Pancreas (tissue), 10 donors: ENCODE data around the gene EHD4. TPM values are rescaled to one million over a fixed set of nuclear protein-coding genes. Genes with fewer than 3 reads are reported as not detected.

Experiments used
- ATAC-seq, 4 donors: fragments of 200-7000 bp; cut with Tn5 transposase; one replicate each; pipeline versions ENCODE4 v1.8.0 to v1.9.1; 2020; ENCODE audit warnings: mild to moderate bottlenecking in 4 of 4, moderate library complexity in 4 of 4
- DNase-seq, 6 donors: peaks; one replicate each; pipeline ENCODE4 v3.0.0-alpha.2; 2020
- FAIRE-seq: peaks from 2 replicates; lab custom pipeline; 2012; peaks lifted over from hg19 to GRCh38; lab: Jason Lieb, UNC
- H3K27ac ChIP-seq, 4 donors: fragments of 200-600 bp; sonication (generic); 1 replicate in 3 of 4; 2 replicates in 1 of 4; pipeline versions ENCODE4 v1.5.0 to v1.8.0; 2020
- H3K27me3 ChIP-seq, 4 donors: fragments of 200-600 bp; one replicate each; pipeline ENCODE4 v1.8.0; 2021
- H3K36me3 ChIP-seq, 3 donors: fragments of 200-600 bp; sonication (generic) in 1 of 3; one replicate each; pipeline versions ENCODE4 v1.5.0 to v1.8.0; 2020 to 2021
- H3K4me1 ChIP-seq, 3 donors: fragments of 200-600 bp; one replicate each; pipeline ENCODE4 v1.8.0; 2021
- H3K4me3 ChIP-seq, 4 donors: fragments of 200-600 bp; sonication (generic) in 2 of 4; one replicate each; pipeline versions ENCODE4 v1.5.0 to v1.8.0; 2020 to 2021
- H3K9me3 ChIP-seq, 4 donors: fragments of 200-600 bp; one replicate each; pipeline ENCODE4 v1.8.0; 2021
- WGBS, 2 donors: extraction: QIAGEN DNeasy Blood & Tissue Kit; methylation state at CpG; one replicate each; pipeline ENCODE4 v1.1.7; 2013; 5-methylcytosine and 5-hydroxymethylcytosine counted together
- intact Hi-C, 3 donors: fragments of 100-400 bp; cut with DNase I; formaldehyde crosslinking; loops; one replicate each; pipeline versions ENCODE4 v1.11.1 to v1.14.2; 2022
- polyA plus RNA-seq, 2 donors: library from polyadenylated mRNA; stranded (reverse); fragments of 200-250 nt; gene quantifications; one replicate each; pipeline ENCODE4 v1.2.3, GENCODE V29; 2013
- total RNA-seq, 6 donors: library from RNA; stranded (reverse); fragmentation: NEBNext Ultra II Directional in 4 of 6; extraction: Animal tissue kit (Norgen Biotek cat#: 25700) in 4 of 6; gene quantifications; one replicate each; pipeline versions ENCODE4 v1.2.1 to v1.2.4, GENCODE V29; 2021 to 2023
- TF ChIP-seq, protein P1 (sequence below), 4 donors: fragments of 200-600 bp; sonication (generic) in 3 of 4; IDR thresholded peaks; one replicate each; pipeline versions ENCODE4 v1.5.0 to v1.8.0; 2021; ENCODE audit warnings: antibody characterized with exemption in 4 of 4
- donor health status: healthy with polysubstance abuse.
- donor health status: DM: no; HTN: no; CAD: no; lungs with moderate emphysema.
- donor health status: DM: no; HTN: no; CAD: no.
- donor health status: control.
- donor health status: control.
- donor health status: Bipolar disorder and iron deficiency.
- donor health status: DM: yes; HTN: yes; CAD: no.
- donor health status: DM: no; HTN: no; CAD: no.
- donor health status: DM: no; HTN: no; CAD: no.
- donor health status: DM: yes; HTN: yes; CAD: no.

The EHD4 gene
- total and polyA plus RNA-seq, 8 donors: 8.1 to 22.8 (median 8.5) TPM

DNA sequence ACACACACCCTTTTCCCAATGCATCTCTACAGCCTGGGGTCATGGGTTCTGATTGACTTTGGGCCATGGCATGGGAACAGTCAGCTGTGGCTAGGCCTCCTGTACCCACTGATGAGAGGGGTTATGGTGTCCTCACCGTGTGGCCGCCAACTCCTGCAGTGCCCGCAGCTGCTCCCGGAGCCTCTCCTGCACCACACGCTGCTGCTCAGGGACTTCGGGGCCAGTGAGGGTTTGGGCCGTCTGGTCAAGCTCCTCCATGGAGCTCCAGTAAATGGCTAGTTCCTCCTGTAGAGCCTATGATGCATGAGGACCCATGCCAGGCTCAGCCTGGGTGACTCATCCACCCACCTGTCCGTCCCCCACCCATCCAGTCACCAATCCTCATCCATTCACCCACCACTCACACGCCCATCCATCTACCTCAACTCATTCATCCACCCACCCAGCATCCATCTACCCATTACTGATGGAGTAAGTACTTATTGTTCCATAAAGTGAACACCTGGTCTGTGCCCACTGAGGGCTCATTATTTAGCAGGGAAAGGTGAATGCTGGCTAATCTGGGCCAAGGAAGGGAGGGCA lies 100.1 kb downstream of the EHD4 start:
- TF ChIP-seq, protein P1, sequence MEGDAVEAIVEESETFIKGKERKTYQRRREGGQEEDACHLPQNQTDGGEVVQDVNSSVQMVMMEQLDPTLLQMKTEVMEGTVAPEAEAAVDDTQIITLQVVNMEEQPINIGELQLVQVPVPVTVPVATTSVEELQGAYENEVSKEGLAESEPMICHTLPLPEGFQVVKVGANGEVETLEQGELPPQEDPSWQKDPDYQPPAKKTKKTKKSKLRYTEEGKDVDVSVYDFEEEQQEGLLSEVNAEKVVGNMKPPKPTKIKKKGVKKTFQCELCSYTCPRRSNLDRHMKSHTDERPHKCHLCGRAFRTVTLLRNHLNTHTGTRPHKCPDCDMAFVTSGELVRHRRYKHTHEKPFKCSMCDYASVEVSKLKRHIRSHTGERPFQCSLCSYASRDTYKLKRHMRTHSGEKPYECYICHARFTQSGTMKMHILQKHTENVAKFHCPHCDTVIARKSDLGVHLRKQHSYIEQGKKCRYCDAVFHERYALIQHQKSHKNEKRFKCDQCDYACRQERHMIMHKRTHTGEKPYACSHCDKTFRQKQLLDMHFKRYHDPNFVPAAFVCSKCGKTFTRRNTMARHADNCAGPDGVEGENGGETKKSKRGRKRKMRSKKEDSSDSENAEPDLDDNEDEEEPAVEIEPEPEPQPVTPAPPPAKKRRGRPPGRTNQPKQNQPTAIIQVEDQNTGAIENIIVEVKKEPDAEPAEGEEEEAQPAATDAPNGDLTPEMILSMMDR (IDR thresholded peaks at IDR 0.05): no peak
- Histone ChIP-seq H3K36me3 (no peaks in the 10 kb centered on the region), H3K27me3 (no peaks in the 10 kb centered on the region), H3K27ac (no peak overlapping the region), H3K4me1 (no peaks in the 10 kb centered on the region), H3K4me3 (no peak overlapping the region), H3K9me3 (no peaks in the 10 kb centered on the region)
- WGBS, 2 donors: 94 to 95% methylated on average over 9 of the region's 9 CpGs
- FAIRE-seq (no peak), ATAC-seq (no peak), DNase-seq (no peak)
- intact Hi-C loops: no loop called here

DNA sequence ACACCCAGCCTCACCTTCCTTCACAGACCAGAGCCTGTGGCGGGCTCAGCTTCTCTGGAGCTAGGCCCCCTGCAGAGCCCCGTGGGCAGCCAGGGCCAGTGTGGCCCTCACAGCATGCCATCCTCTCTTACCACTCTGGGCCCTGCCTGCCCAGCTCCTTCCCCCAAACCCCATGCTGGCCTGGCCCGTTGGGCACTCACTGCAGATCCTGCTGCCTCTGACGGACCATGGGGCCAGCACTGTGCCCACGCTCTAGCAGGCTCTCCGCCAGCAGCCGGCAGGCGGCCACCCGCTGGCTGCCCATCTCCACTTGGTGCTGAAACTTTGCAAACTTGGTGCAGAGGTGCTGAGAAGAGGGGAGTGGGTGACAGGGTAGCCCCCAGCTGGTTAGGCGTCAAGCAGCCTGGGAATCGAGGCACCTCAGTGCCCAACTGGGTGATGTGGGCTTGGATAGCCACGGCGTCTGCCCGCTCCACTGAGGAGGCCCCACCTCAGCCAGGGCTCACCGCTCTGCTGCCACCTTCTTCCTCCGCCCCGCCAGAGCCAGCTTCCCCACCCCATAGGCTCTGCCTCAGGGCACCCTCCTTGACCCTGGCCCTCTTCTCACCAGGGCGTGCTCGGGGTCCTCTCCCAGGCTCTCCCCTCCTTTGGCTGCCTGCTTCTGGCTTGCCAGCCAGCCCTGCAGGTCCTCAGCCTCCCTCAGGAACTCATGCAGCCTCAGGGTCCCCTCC lies 101.0 kb downstream of the EHD4 start:
- Histone ChIP-seq H3K4me3 (no peak overlapping the region), H3K27me3 (no peaks in the 10 kb centered on the region), H3K36me3 (no peaks in the 10 kb centered on the region), H3K9me3 (no peaks in the 10 kb centered on the region), H3K4me1 (no peaks in the 10 kb centered on the region), H3K27ac (no peak overlapping the region)
- DNase-seq (peak in 1 of 6 donors; percentile 53), FAIRE-seq (no peak), ATAC-seq (no peak)
- intact Hi-C loops: no loop called here
- 91 to 97% methylated on average over 14 to 19 of the region's 19 CpGs for WGBS, 2 donors
- TF ChIP-seq, protein P1 (IDR thresholded peaks at IDR 0.05): no peak

DNA sequence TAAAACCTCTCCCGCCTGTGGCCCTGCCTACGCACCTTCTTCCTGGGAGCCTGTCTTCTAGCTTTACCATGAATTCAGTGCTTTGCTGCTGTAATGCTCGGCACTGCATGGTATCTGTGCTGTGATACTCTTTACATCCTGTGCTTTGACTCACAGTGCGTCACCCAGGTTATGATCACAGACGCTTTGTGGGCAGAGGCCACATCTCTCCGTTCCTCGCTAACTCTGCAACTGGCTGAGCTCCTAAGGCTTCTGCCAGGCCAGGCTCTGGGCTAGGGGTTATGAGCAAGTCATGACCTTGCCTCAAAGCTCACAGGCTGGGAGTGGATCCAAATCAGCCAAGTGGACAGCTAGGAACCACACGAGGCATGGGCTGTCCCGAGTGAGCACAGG lies 101.7 kb downstream of the EHD4 start:
- TF ChIP-seq, protein P1 (IDR thresholded peaks at IDR 0.05): no peak
- no peaks in the 10 kb centered on the region for H3K4me1 ChIP-seq
- intact Hi-C loops: no loop called here
- no peaks in the 10 kb centered on the region for H3K36me3 ChIP-seq
- DNase-seq: no peak
- no peak for FAIRE-seq
- peak in 1 of 4 donors; percentile 10 for ATAC-seq
- H3K4me3 ChIP-seq: no peak overlapping the region
- H3K27me3 ChIP-seq: no peaks in the 10 kb centered on the region
- no peaks in the 10 kb centered on the region for H3K9me3 ChIP-seq
- H3K27ac ChIP-seq: no peak overlapping the region
- 82 to 83% methylated on average over 9 of the region's 9 CpGs for WGBS, 2 donors

DNA sequence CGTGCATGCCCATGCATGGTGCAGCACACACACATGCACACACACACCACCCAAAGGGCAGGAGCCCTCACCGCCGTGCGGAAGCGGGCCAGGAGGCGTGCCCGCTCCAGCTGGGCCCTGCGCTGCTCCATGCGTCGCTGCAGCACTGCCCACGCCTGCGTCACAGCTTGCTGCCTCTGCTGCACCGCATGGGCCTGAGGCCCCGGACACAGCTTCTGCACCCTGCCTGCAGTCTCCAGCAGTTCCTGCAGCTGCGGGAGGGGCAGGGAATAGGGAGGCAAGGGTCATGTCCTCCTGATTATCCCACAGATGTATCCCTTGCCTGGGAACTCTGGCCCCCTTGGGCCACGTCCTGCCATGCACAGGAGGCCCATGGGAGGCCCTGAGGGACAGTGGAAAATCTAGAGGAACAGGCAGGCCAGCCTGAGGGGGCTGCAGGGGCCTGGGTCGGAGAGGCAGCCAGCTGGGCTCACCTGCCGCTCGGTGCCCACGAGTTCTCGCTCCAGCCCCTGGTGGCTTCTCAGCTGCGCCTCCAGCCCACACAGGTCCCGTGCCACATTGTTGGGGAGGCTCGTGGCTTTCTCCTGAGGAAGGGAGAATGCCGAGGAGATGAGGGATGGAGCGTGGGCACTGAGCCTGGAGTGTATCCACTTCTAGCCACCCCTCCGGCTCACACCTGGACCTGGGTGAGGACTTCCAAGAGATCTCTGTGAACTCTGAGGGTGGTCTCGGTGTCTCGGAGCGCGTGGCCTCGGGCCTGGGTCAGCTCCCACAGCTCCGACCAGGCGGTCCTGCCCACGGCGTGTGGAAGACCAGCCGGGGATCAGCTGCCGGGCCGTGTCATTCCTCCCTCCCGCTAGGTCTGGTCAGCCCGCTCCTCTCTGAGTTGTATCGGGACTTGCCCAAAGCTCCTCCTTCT lies 102.3 kb downstream of the EHD4 start:
- intact Hi-C loops: loop anchor here in 1 of 3 donors (5.0 kb wide), 1 partner anchor 38 kb away; no protein-coding TSS in a partner anchor
- Histone ChIP-seq H3K27ac (no peak overlapping the region), H3K27me3 (no peaks in the 10 kb centered on the region), H3K4me3 (no peak overlapping the region), H3K4me1 (no peaks in the 10 kb centered on the region), H3K9me3 (no peaks in the 10 kb centered on the region), H3K36me3 (no peaks in the 10 kb centered on the region)
- WGBS, 2 donors: 89 to 90% methylated on average over 42 of the region's 42 CpGs
- no peak for FAIRE-seq
- TF ChIP-seq, protein P1 (IDR thresholded peaks at IDR 0.05): no peak
- DNase-seq: peak in 1 of 6 donors; percentile 54
- ATAC-seq: no peak
